Right lobe of liver (tissue), 4 donors: Measurements from ENCODE around the gene ANKRD66.

ENCODE experiments used
- POLR2A ChIP-seq: fragments of 450-650 bp; IDR thresholded peaks from one replicate; pipeline ENCODE4 v1.6.1; 2017; ENCODE audit warnings: antibody characterized with exemption, mild to moderate bottlenecking
- TF ChIP-seq, protein P1 (sequence below), 4 donors: fragments of 200-600 bp in 3 of 4; fragments of 450-650 bp in 1 of 4; IDR thresholded peaks; one replicate each; pipeline versions ENCODE4 v1.5.1 to v1.8.0; 2016 to 2022; ENCODE audit warnings: antibody characterized with exemption in 4 of 4, mild to moderate bottlenecking in 2 of 4
- donor health status: DM: no; HTN: no; CAD: no.
- donor health status: DM: no; HTN: no; CAD: no.
- donor health status: DM: no; HTN: yes; CAD: no.

DNA sequence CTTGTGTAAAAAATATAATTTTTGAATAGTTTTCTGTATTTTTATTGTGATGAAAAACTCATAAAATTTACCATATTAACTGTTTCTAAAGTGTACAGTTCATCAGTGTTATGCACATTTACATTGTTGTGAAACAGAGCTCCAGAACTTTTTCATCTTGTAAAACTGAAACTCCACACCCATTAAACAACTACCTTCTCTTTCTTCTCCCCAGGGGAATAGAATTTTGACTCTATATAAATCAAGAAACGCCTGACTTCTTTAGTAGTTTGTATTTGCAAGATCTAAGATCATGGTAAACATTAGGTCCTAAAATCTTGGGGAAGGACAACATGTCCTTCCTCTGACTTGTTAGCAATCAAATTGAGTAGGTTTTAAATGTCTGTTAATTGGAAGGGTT, 9.1 kb downstream of the ANKRD66 start:
- TF ChIP-seq, protein P1, sequence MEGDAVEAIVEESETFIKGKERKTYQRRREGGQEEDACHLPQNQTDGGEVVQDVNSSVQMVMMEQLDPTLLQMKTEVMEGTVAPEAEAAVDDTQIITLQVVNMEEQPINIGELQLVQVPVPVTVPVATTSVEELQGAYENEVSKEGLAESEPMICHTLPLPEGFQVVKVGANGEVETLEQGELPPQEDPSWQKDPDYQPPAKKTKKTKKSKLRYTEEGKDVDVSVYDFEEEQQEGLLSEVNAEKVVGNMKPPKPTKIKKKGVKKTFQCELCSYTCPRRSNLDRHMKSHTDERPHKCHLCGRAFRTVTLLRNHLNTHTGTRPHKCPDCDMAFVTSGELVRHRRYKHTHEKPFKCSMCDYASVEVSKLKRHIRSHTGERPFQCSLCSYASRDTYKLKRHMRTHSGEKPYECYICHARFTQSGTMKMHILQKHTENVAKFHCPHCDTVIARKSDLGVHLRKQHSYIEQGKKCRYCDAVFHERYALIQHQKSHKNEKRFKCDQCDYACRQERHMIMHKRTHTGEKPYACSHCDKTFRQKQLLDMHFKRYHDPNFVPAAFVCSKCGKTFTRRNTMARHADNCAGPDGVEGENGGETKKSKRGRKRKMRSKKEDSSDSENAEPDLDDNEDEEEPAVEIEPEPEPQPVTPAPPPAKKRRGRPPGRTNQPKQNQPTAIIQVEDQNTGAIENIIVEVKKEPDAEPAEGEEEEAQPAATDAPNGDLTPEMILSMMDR (IDR thresholded peaks at IDR 0.05) = no peak
- TF ChIP-seq POLR2A = no peak
